Naive thymus-derived CD8-positive, alpha-beta T cell (primary cell): ENCODE measurements around the gene DGAT2L6. TPM values are rescaled to one million over a fixed set of nuclear protein-coding genes. Genes with fewer than 3 reads are reported as not detected.

Source experiments
- ATAC-seq, 2 donors: fragments of 150-1000 bp; cut with Tn5 transposase in 1 of 2; sonication (Bioruptor Pico), chemical (Tn5 transposase) in 1 of 2; 1 replicate in 1 of 2; 2 replicates in 1 of 2; pipeline ENCODE4 v1.10.0; 2021; ENCODE audit warnings: mild to moderate bottlenecking in 2 of 2, moderate library complexity in 2 of 2
- POLR2A ChIA-PET: fragments of 350-600 bp; sonication (Branson Sonifier 250); formaldehyde crosslinking; loops from one replicate; lab custom pipeline; 2021; ENCODE audit warnings: antibody characterized with exemption; lab: Charles Lee
- DNase-seq, 10 donors: peaks; one replicate each; pipeline versions ENCODE4 v3.0.0 to v3.0.0-alpha.2; 2020 to 2022
- H3K27ac Mint-ChIP-seq, 10 donors: one replicate each; pipeline ENCODE4 v1.8.0; 2020 to 2022; ENCODE audit warnings: mild to moderate bottlenecking in 10 of 10, mixed read lengths in 10 of 10, moderate library complexity in 4 of 10, inconsistent platforms in 1 of 10
- H3K27me3 Mint-ChIP-seq, 5 donors: one replicate each; pipeline ENCODE4 v1.8.0; 2021 to 2022; ENCODE audit warnings: mixed read lengths in 5 of 5
- H3K36me3 Mint-ChIP-seq, 3 donors: one replicate each; pipeline ENCODE4 v1.8.0; 2020 to 2022; ENCODE audit warnings: mixed read lengths in 3 of 3, mild to moderate bottlenecking in 2 of 3, inconsistent platforms in 1 of 3
- H3K4me1 Mint-ChIP-seq, 4 donors: one replicate each; pipeline ENCODE4 v1.8.0; 2021 to 2022; ENCODE audit warnings: mixed read lengths in 4 of 4
- H3K4me3 Mint-ChIP-seq, 10 donors: one replicate each; pipeline ENCODE4 v1.8.0; 2020 to 2022; ENCODE audit warnings: mild to moderate bottlenecking in 10 of 10, mixed read lengths in 10 of 10, moderate library complexity in 6 of 10, inconsistent platforms in 1 of 10
- H3K9me3 Mint-ChIP-seq, 9 donors: one replicate each; pipeline ENCODE4 v1.8.0; 2020 to 2022; ENCODE audit warnings: mixed read lengths in 9 of 9, mild to moderate bottlenecking in 3 of 9, inconsistent platforms in 1 of 9, moderate library complexity in 1 of 9
- polyA plus RNA-seq, 3 donors: library from polyadenylated mRNA; unstranded; fragments of 300-500 nt; fragmentation: Illumina TruSeq; gene quantifications; one replicate each; pipeline ENCODE4 v1.2.3, GENCODE V29; 2021
- total RNA-seq, 8 experiments: library from RNA in 2 of 8; stranded (reverse) in 2 of 8; gene quantifications; one replicate each; pipeline ENCODE4 v1.2.3 and lab custom pipeline; 2021 to 2026

DGAT2L6 gene
- total and polyA plus RNA-seq, 5 experiments from 2014 or later: not detected

- Mint-ChIP-seq H3K4me1 (no peaks in the 10 kb centered on the region), H3K36me3 (peaks cover 10 to 15% (median 13%) of the 10 kb centered on the region in 3 donors), H3K27ac (no peak overlapping the region), H3K9me3 (no peaks in the 10 kb centered on the region), H3K27me3 (no peaks in the 10 kb centered on the region), H3K4me3 (no peak overlapping the region)
- POLR2A ChIA-PET: no interaction called here
- no peak for ATAC-seq
- DNase-seq: no peak
Measured at GRCh38 chrX:70254063-70254400, 76.7 kb downstream of the DGAT2L6 start.

DNA sequence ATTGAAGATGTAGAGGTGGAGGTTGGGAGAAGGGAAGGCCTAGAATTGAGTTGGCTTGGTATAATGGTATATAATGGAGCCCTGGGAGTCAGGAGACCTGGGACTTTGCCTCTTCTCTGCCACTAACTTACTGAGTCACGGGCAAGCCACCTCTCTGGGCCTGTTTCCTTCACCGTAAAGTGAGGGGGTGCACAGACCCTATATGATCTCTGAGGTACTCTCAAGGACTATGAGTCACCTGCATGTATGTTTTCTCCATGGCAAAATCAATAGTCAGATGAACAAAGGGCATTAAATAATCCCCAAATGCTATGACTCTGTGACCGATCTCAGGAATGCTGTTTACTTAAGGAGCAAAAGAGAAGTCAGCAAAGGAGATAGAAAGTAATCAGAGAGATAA lies 77.6 kb downstream of the DGAT2L6 start:
- H3K4me1 Mint-ChIP-seq: no peaks in the 10 kb centered on the region
- H3K27ac Mint-ChIP-seq: no peak overlapping the region
- POLR2A ChIA-PET: no interaction called here
- H3K4me3 Mint-ChIP-seq: no peak overlapping the region
- ATAC-seq: no peak
- H3K27me3 Mint-ChIP-seq: no peaks in the 10 kb centered on the region
- no peak for DNase-seq
- H3K36me3 Mint-ChIP-seq: peaks cover 10 to 15% (median 13%) of the 10 kb centered on the region in 3 donors
- H3K9me3 Mint-ChIP-seq: no peaks in the 10 kb centered on the region

Other genes starting within 250 kb of the DGAT2L6 start
- not detected for gene AWAT2, start 127.5 kb upstream of the DGAT2L6 start, total RNA-seq
- gene AWAT2, start 127.5 kb upstream of the DGAT2L6 start, polyA plus RNA-seq: not detected
- gene OTUD6A, start 115.0 kb upstream of the DGAT2L6 start, total RNA-seq: not detected
- not detected for gene OTUD6A, start 115.0 kb upstream of the DGAT2L6 start, polyA plus RNA-seq
- gene IGBP1, start 44.0 kb upstream of the DGAT2L6 start, total RNA-seq: 10 to 100 TPM; 58.8 to 65.1 TPM
- gene IGBP1, start 44.0 kb upstream of the DGAT2L6 start, polyA plus RNA-seq: 10 to 100 TPM; 57.6 to 64.1 (median 62.1) TPM
- gene AWAT1, start 57.2 kb downstream of the DGAT2L6 start, total RNA-seq: not detected
- gene AWAT1, start 57.2 kb downstream of the DGAT2L6 start, polyA plus RNA-seq: not detected
- gene P2RY4, start 82.7 kb downstream of the DGAT2L6 start, total RNA-seq: under 1 TPM; 0.55 to 0.75 TPM
- not detected for gene P2RY4, start 82.7 kb downstream of the DGAT2L6 start, polyA plus RNA-seq
- not detected for gene ARR3, start 90.9 kb downstream of the DGAT2L6 start, total RNA-seq
- not detected for gene ARR3, start 90.9 kb downstream of the DGAT2L6 start, polyA plus RNA-seq
- gene RAB41, start 104.7 kb downstream of the DGAT2L6 start, total RNA-seq: not detected
- not detected for gene RAB41, start 104.7 kb downstream of the DGAT2L6 start, polyA plus RNA-seq
- gene PDZD11, start 112.4 kb downstream of the DGAT2L6 start, total RNA-seq: 10 to 100 TPM; 13.2 to 14.5 TPM
- 10 to 100 TPM; 27.5 to 36.1 (median 29.2) TPM for gene PDZD11, start 112.4 kb downstream of the DGAT2L6 start, polyA plus RNA-seq
- under 1 TPM; 0.08 TPM for gene KIF4A, start 112.6 kb downstream of the DGAT2L6 start, total RNA-seq
- gene KIF4A, start 112.6 kb downstream of the DGAT2L6 start, polyA plus RNA-seq: not detected
- gene GDPD2, start 245.8 kb downstream of the DGAT2L6 start, total RNA-seq: not detected
- gene GDPD2, start 245.8 kb downstream of the DGAT2L6 start, polyA plus RNA-seq: not detected